SK-N-SH treated with all-trans-retinoic acid at 6 μM for 48 hours (cell line): ENCODE results near the gene AFDN.

Source experiments
- ATAC-seq: fragments of 200-7000 bp; cut with Tn5 transposase; 3 replicates; pipeline ENCODE4 v1.9.1; 2020; ENCODE audit warnings: mild to moderate bottlenecking, moderate library complexity
- ARNTL ChIP-seq: fragments of 450-650 bp; formaldehyde crosslinking; IDR thresholded peaks from 2 replicates; pipeline ENCODE4 v1.5.0; 2020; ENCODE audit warnings: low read depth, mild to moderate bottlenecking, moderate library complexity, borderline replicate concordance
- BACH2 ChIP-seq: fragments of 250-450 bp; sonication (Bioruptor Pico); IDR thresholded peaks from 2 replicates; pipeline ENCODE4 v1.9.0; 2021; ENCODE audit warnings: mild to moderate bottlenecking, borderline replicate concordance
- CREB5 ChIP-seq: fragments of 250-450 bp; sonication (Bioruptor Pico); IDR thresholded peaks from 2 replicates; pipeline ENCODE4 v1.5.1; 2020; ENCODE audit warnings: low read depth, mild to moderate bottlenecking, moderate library complexity
- ESRRG ChIP-seq: fragments of 250-450 bp; sonication (Bioruptor Pico); IDR thresholded peaks from 2 replicates; pipeline ENCODE4 v1.6.1; 2021; ENCODE audit warnings: mild to moderate bottlenecking
- GLIS3 ChIP-seq: fragments of 250-450 bp; sonication (Bioruptor Pico); IDR thresholded peaks from 2 replicates; pipeline ENCODE4 v1.5.0; 2020; ENCODE audit warnings: mild to moderate bottlenecking, moderate library complexity
- ISL1 ChIP-seq: fragments of 250-450 bp; sonication (Bioruptor Pico); IDR thresholded peaks from 2 replicates; pipeline ENCODE4 v2.1.2; 2022; ENCODE audit warnings: mild to moderate bottlenecking, moderate library complexity
- OSR1 ChIP-seq: fragments of 250-450 bp; sonication (Bioruptor Pico); IDR thresholded peaks from 2 replicates; pipeline ENCODE4 v1.8.0; 2022; ENCODE audit warnings: moderate library complexity, mild to moderate bottlenecking, inconsistent platforms
- PATZ1 ChIP-seq: fragments of 250-450 bp; sonication (Bioruptor Pico); IDR thresholded peaks from 2 replicates; pipeline ENCODE4 v1.8.0; 2020; ENCODE audit warnings: mild to moderate bottlenecking, moderate library complexity, borderline replicate concordance
- PPARA ChIP-seq: fragments of 250-450 bp; sonication (Bioruptor Pico); IDR thresholded peaks from 2 replicates; pipeline ENCODE4 v1.5.0; 2020; ENCODE audit warnings: mild to moderate bottlenecking, borderline replicate concordance
- RARB ChIP-seq: fragments of 250-450 bp; sonication (Bioruptor Pico); IDR thresholded peaks from 2 replicates; pipeline ENCODE4 v1.8.0; 2021; ENCODE audit warnings: mild to moderate bottlenecking, moderate library complexity
- TCF4 ChIP-seq: fragments of 250-450 bp; sonication (Bioruptor Pico); IDR thresholded peaks from 2 replicates; pipeline ENCODE4 v1.8.0; 2021; ENCODE audit warnings: mild to moderate bottlenecking, moderate library complexity, borderline replicate concordance
- TOX ChIP-seq: fragments of 250-450 bp; sonication (Bioruptor Pico); IDR thresholded peaks from 2 replicates; pipeline ENCODE4 v1.8.0; 2021; ENCODE audit warnings: mild to moderate bottlenecking, moderate library complexity, borderline replicate concordance
- ZC3H10 ChIP-seq: fragments of 250-450 bp; sonication (Bioruptor Pico); IDR thresholded peaks from 2 replicates; pipeline ENCODE4 v1.5.1; 2021; ENCODE audit warnings: mild to moderate bottlenecking, moderate library complexity
- ZFP3 ChIP-seq: fragments of 250-450 bp; sonication (Bioruptor Pico); IDR thresholded peaks from 2 replicates; pipeline ENCODE4 v1.5.0; 2020; ENCODE audit warnings: mild to moderate bottlenecking, moderate library complexity
- ZFP30 ChIP-seq: fragments of 450-650 bp; formaldehyde crosslinking; IDR thresholded peaks from 2 replicates; pipeline ENCODE4 v1.5.0; 2022; ENCODE audit warnings: mild to moderate bottlenecking, moderate library complexity
- ZNF565 ChIP-seq: fragments of 450-650 bp; formaldehyde crosslinking; conservative IDR thresholded peaks from 2 replicates; pipeline ENCODE4 v1.5.0; 2020; ENCODE audit warnings: low read depth, mild to moderate bottlenecking, moderate library complexity
- ZNF70 ChIP-seq: fragments of 450-650 bp; formaldehyde crosslinking; IDR thresholded peaks from 2 replicates; pipeline ENCODE4 v1.5.0; 2020; ENCODE audit warnings: mild to moderate bottlenecking, moderate library complexity
- TF ChIP-seq, protein P1 (sequence below): fragments of 250-450 bp; sonication (Bioruptor Pico); IDR thresholded peaks from 2 replicates; pipeline ENCODE4 v1.5.0; 2020; ENCODE audit warnings: mild to moderate bottlenecking, moderate library complexity
- TF ChIP-seq, protein P2 (sequence below): fragments of 250-450 bp; sonication (Bioruptor Pico); IDR thresholded peaks from 2 replicates; pipeline ENCODE4 v1.8.0; 2021; ENCODE audit warnings: low read depth, mild to moderate bottlenecking, moderate library complexity, borderline replicate concordance

Gene AFDN

DNA sequence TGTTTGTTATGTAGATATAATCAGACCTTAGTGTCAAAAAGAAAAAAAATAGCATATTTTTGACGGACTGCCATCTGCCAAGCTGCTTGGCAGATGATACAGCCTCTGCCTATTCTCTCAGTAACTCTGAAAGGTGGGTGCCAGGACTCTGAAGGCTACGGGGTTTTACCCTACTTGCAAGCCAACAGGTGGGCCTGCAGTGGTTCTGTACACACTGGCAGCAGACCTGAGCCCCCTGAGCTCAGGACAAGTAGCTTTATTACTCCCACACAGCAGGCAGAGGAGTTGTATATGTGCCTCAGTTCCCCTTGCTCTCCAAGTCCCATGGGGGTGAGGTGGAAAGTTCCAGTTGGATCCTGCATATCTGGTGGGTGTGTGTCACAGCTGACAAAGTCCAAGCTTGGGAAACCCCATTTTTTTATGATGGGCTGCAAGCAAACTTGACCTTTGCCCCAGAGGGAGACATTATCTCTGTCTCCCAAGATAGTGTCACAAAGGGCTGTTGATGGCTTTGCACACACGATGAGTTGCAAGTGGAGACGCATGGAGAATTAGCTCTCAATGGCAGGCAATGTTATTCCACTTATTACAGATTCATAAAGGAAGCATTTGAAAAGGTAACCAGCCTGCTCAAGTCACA is 20.5 kb upstream of the AFDN start (continued):
- TF ChIP-seq PATZ1 (CRISPR knock-in tag): no peak
- TF ChIP-seq, protein P1, sequence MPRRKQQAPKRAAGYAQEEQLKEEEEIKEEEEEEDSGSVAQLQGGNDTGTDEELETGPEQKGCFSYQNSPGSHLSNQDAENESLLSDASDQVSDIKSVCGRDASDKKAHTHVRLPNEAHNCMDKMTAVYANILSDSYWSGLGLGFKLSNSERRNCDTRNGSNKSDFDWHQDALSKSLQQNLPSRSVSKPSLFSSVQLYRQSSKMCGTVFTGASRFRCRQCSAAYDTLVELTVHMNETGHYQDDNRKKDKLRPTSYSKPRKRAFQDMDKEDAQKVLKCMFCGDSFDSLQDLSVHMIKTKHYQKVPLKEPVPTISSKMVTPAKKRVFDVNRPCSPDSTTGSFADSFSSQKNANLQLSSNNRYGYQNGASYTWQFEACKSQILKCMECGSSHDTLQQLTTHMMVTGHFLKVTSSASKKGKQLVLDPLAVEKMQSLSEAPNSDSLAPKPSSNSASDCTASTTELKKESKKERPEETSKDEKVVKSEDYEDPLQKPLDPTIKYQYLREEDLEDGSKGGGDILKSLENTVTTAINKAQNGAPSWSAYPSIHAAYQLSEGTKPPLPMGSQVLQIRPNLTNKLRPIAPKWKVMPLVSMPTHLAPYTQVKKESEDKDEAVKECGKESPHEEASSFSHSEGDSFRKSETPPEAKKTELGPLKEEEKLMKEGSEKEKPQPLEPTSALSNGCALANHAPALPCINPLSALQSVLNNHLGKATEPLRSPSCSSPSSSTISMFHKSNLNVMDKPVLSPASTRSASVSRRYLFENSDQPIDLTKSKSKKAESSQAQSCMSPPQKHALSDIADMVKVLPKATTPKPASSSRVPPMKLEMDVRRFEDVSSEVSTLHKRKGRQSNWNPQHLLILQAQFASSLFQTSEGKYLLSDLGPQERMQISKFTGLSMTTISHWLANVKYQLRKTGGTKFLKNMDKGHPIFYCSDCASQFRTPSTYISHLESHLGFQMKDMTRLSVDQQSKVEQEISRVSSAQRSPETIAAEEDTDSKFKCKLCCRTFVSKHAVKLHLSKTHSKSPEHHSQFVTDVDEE (CRISPR knock-in tag): no peak
- no peak for TF ChIP-seq ESRRG
- TF ChIP-seq ARNTL (CRISPR knock-in tag): no peak
- TF ChIP-seq PPARA: no peak
- no peak for TF ChIP-seq ZFP30
- TF ChIP-seq ISL1 (CRISPR knock-in tag): no peak
- no peak for TF ChIP-seq ZNF70 (CRISPR knock-in tag)

GRCh38 chr6:167807200-167807599 is 19.5 kb upstream of the AFDN start:
- no peak for ATAC-seq
- TF ChIP-seq ZNF70 (CRISPR knock-in tag): no peak
- no peak for TF ChIP-seq ZNF565
- no peak for TF ChIP-seq CREB5 (CRISPR knock-in tag)
- no peak for TF ChIP-seq PPARA
- TF ChIP-seq ZC3H10 (CRISPR knock-in tag): no peak
- no peak for TF ChIP-seq ZFP3 (CRISPR knock-in tag)
- no peak for TF ChIP-seq ARNTL (CRISPR knock-in tag)

GRCh38 chr6:167807756-167808155 is 19.0 kb upstream of the AFDN start:
- TF ChIP-seq ZFP3 (CRISPR knock-in tag) (no peak), ZNF565 (no peak), RARB (CRISPR knock-in tag) (no peak), PPARA (no peak), ZFP30 (no peak), TCF4 (no peak), ZNF70 (CRISPR knock-in tag) (no peak), ESRRG (no peak)
- TF ChIP-seq, protein P1 (CRISPR knock-in tag): no peak
- TF ChIP-seq, protein P2, sequence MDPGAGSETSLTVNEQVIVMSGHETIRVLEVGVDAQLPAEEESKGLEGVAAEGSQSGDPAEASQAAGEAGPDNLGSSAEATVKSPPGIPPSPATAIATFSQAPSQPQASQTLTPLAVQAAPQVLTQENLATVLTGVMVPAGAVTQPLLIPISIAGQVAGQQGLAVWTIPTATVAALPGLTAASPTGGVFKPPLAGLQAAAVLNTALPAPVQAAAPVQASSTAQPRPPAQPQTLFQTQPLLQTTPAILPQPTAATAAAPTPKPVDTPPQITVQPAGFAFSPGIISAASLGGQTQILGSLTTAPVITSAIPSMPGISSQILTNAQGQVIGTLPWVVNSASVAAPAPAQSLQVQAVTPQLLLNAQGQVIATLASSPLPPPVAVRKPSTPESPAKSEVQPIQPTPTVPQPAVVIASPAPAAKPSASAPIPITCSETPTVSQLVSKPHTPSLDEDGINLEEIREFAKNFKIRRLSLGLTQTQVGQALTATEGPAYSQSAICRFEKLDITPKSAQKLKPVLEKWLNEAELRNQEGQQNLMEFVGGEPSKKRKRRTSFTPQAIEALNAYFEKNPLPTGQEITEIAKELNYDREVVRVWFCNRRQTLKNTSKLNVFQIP: no peak

GRCh38 chr6:167811040-167811439 is 15.7 kb upstream of the AFDN start:
- ATAC-seq: no peak
- TF ChIP-seq OSR1: no peak
- no peak for TF ChIP-seq TOX (CRISPR knock-in tag)
- TF ChIP-seq BACH2 (CRISPR knock-in tag): no peak
- no peak for TF ChIP-seq ARNTL (CRISPR knock-in tag)
- no peak for TF ChIP-seq CREB5 (CRISPR knock-in tag)
- TF ChIP-seq TCF4: no peak
- TF ChIP-seq, protein P2: no peak
- no peak for TF ChIP-seq ZNF70 (CRISPR knock-in tag)
- no peak for TF ChIP-seq ZNF565
- no peak for TF ChIP-seq ISL1 (CRISPR knock-in tag)
- TF ChIP-seq GLIS3 (CRISPR knock-in tag): no peak

More at GRCh38 chr6:167807756-167808155, 19.0 kb upstream of the AFDN start:
- no peak for ATAC-seq
